Common myeloid progenitor, CD34-positive (primary cell): Measurements from ENCODE around the gene TBX20.
A peak's percentile ranks its signal among the peaks of the same experiment; 100 is the strongest.

Experiments
- CTCF ChIA-PET: fragments of 350-600 bp; sonication (Branson Sonifier 250); formaldehyde crosslinking; loops from one replicate; lab custom pipeline; 2021; ENCODE audit warnings: antibody characterized with exemption; lab: Charles Lee
- POLR2A ChIA-PET: fragments of 350-600 bp; sonication (Branson Sonifier 250); formaldehyde crosslinking; loops from one replicate; lab custom pipeline; 2021; ENCODE audit warnings: antibody characterized with exemption; lab: Charles Lee
- DNase-seq, 3 donors: peaks; one replicate each; pipeline versions ENCODE4 v3.0.0 to v3.0.0-alpha.2; 2013
- H3K27ac ChIP-seq, 2 experiments: 1 replicate in 1 of 2; 2 replicates in 1 of 2; pipeline ENCODE4 v1.7.0; 2013; ENCODE audit warnings: inconsistent platforms in 2 of 2, low read length in 2 of 2, mild to moderate bottlenecking in 2 of 2, low read depth in 1 of 2, moderate library complexity in 1 of 2; ENCODE audit not compliant: severe bottlenecking in 2 of 2, insufficient read depth in 1 of 2, poor library complexity in 1 of 2
- H3K27me3 ChIP-seq, 5 experiments: replicated peaks in 2 of 5; 1 replicate in 3 of 5; 2 replicates in 2 of 5; pipeline versions ENCODE4 v1.6.1 to v1.7.0; 2013; ENCODE audit warnings: low read length in 4 of 5, mild to moderate bottlenecking in 2 of 5, moderate library complexity in 2 of 5, inconsistent platforms in 1 of 5; ENCODE audit not compliant: insufficient read depth in 5 of 5, control insufficient read depth in 4 of 5
- H3K36me3 ChIP-seq, 4 experiments: 1 replicate in 2 of 4; 2 replicates in 2 of 4; pipeline versions ENCODE4 v1.6.1 to v1.7.0; 2013; ENCODE audit warnings: low read length in 3 of 4, control low read depth in 1 of 4, mild to moderate bottlenecking in 1 of 4; ENCODE audit not compliant: control insufficient read depth in 4 of 4, insufficient read depth in 4 of 4
- H3K4me1 ChIP-seq, 4 experiments: 1 replicate in 3 of 4; 2 replicates in 1 of 4; pipeline versions ENCODE4 v1.6.1 to v1.7.1; 2013; ENCODE audit warnings: low read length in 3 of 4, mild to moderate bottlenecking in 3 of 4, control low read depth in 1 of 4, inconsistent platforms in 1 of 4, moderate library complexity in 1 of 4; ENCODE audit not compliant: control insufficient read depth in 4 of 4, insufficient read depth in 4 of 4; ENCODE audit errors: control extremely low read depth in 1 of 4
- H3K4me3 ChIP-seq, 7 experiments: 1 replicate in 4 of 7; 2 replicates in 3 of 7; pipeline versions ENCODE4 v1.5.1 to v1.7.0; 2013; ENCODE audit warnings: mild to moderate bottlenecking in 7 of 7, low read length in 6 of 7, moderate library complexity in 6 of 7, inconsistent platforms in 2 of 7, low read depth in 2 of 7, control low read depth in 1 of 7; ENCODE audit not compliant: insufficient read depth in 4 of 7, control insufficient read depth in 1 of 7; ENCODE audit errors: extremely low read depth in 1 of 7
- H3K9me3 ChIP-seq, 5 experiments: 1 replicate in 4 of 5; 2 replicates in 1 of 5; pipeline versions ENCODE4 v1.6.1 to v1.7.1; 2013; ENCODE audit warnings: low read length in 4 of 5, mild to moderate bottlenecking in 2 of 5, inconsistent platforms in 1 of 5, low read depth in 1 of 5, moderate library complexity in 1 of 5; ENCODE audit not compliant: control insufficient read depth in 4 of 5, insufficient read depth in 2 of 5; ENCODE audit errors: control extremely low read depth in 1 of 5
- WGBS: methylation state at CpG from one replicate; pipeline ENCODE4 v1.1.5; 2013; ENCODE audit not compliant: insufficient coverage; 5-methylcytosine and 5-hydroxymethylcytosine counted together

Gene TBX20

GRCh38 chr7:35255443-35256255, 1.7 kb upstream of the TBX20 start:
- DNase-seq = no peak
- H3K4me3 ChIP-seq = no peak overlapping the region
- no peak overlapping the region for H3K27ac ChIP-seq
- peaks cover 0 to 26% (median 18%) of the 10 kb centered on the region in 4 experiments for H3K4me1 ChIP-seq
- peaks cover 0 to 8% (median 0%) of the 10 kb centered on the region in 5 experiments for H3K9me3 ChIP-seq
- peaks cover 48 to 100% (median 87%) of the 10 kb centered on the region in 5 experiments for H3K27me3 ChIP-seq
- POLR2A ChIA-PET = no interaction called here
- 7% methylated on average over 13 of the region's 19 CpGs for WGBS
- CTCF ChIA-PET = no interaction called here
- H3K36me3 ChIP-seq = no peaks in the 10 kb centered on the region

- H3K4me3 ChIP-seq = peak overlapping the region in 5 of 7 experiments; percentile 35 to 66 (median 59)
- H3K9me3 ChIP-seq = peaks cover 0 to 8% (median 0%) of the 10 kb centered on the region in 5 experiments
- ChIA-PET CTCF (no interaction called here), POLR2A (no interaction called here)
- H3K36me3 ChIP-seq = no peaks in the 10 kb centered on the region
- 11% methylated on average over 34 of the region's 45 CpGs for WGBS
- peaks cover 43 to 100% (median 88%) of the 10 kb centered on the region in 5 experiments for H3K27me3 ChIP-seq
- DNase-seq = peak in 1 of 3 donors; percentile 28
- no peak overlapping the region for H3K27ac ChIP-seq
- H3K4me1 ChIP-seq = peaks cover 0 to 26% (median 18%) of the 10 kb centered on the region in 4 experiments
Measured at GRCh38 chr7:35254496-35255442, 869 bp upstream of the TBX20 start.

GRCh38 chr7:35253460-35253709, 515 bp downstream of the TBX20 start:
- DNase-seq = no peak
- Histone ChIP-seq H3K27ac (no peak overlapping the region), H3K4me3 (peak overlapping the region in 4 of 7 experiments; percentile 35 to 66 (median 61)), H3K27me3 (peaks cover 38 to 100% (median 88%) of the 10 kb centered on the region in 5 experiments), H3K9me3 (peaks cover 0 to 8% (median 0%) of the 10 kb centered on the region in 5 experiments), H3K4me1 (peaks cover 0 to 26% (median 18%) of the 10 kb centered on the region in 4 experiments), H3K36me3 (no peaks in the 10 kb centered on the region)
- ChIA-PET CTCF (no interaction called here), POLR2A (no interaction called here)
- 3% methylated on average over 18 of the region's 21 CpGs for WGBS

- no peak overlapping the region for H3K27ac ChIP-seq
- DNase-seq = no peak
- H3K36me3 ChIP-seq = no peaks in the 10 kb centered on the region
- peaks cover 0 to 22% (median 15%) of the 10 kb centered on the region in 4 experiments for H3K4me1 ChIP-seq
- peaks cover 40 to 99% (median 86%) of the 10 kb centered on the region in 5 experiments for H3K27me3 ChIP-seq
- WGBS = 11% methylated on average over 14 of the region's 16 CpGs
- no peak overlapping the region for H3K4me3 ChIP-seq
- POLR2A ChIA-PET = no interaction called here
- H3K9me3 ChIP-seq = peaks cover 0 to 8% (median 0%) of the 10 kb centered on the region in 5 experiments
- CTCF ChIA-PET = interaction anchor here (1.4 kb wide), 1 partner anchor 8 kb away, joined by 7 read pairs; no protein-coding TSS in a partner anchor
Measured at GRCh38 chr7:35252612-35253459, 1.1 kb downstream of the TBX20 start.

GRCh38 chr7:35251606-35252310, 2.1 kb downstream of the TBX20 start:
- Histone ChIP-seq H3K9me3 (peaks cover 0 to 8% (median 0%) of the 10 kb centered on the region in 5 experiments), H3K36me3 (no peaks in the 10 kb centered on the region), H3K27me3 (peaks cover 41 to 99% (median 79%) of the 10 kb centered on the region in 5 experiments), H3K27ac (no peak overlapping the region), H3K4me1 (peaks cover 0 to 13% (median 9%) of the 10 kb centered on the region in 4 experiments), H3K4me3 (no peak overlapping the region)
- no peak for DNase-seq
- ChIA-PET POLR2A (no interaction called here), CTCF (interaction anchor here (1.4 kb wide), 1 partner anchor 10 kb away, joined by 7 read pairs; no protein-coding TSS in a partner anchor)
- WGBS = 11% methylated on average over 4 of the region's 5 CpGs

- POLR2A ChIA-PET = no interaction called here
- DNase-seq = no peak
- H3K4me1 ChIP-seq = peaks cover 0 to 13% (median 9%) of the 10 kb centered on the region in 4 experiments
- H3K27me3 ChIP-seq = peaks cover 39 to 97% (median 74%) of the 10 kb centered on the region in 5 experiments
- H3K4me3 ChIP-seq = no peak overlapping the region
- no CpG with 5 or more reads among the region's 1 CpG for WGBS
- CTCF ChIA-PET = no interaction called here
- H3K36me3 ChIP-seq = no peaks in the 10 kb centered on the region
- H3K27ac ChIP-seq = no peak overlapping the region
- H3K9me3 ChIP-seq = peaks cover 0 to 8% (median 0%) of the 10 kb centered on the region in 5 experiments
Measured at GRCh38 chr7:35250941-35251340, 3.0 kb downstream of the TBX20 start.
